SK-N-SH (cell line): ENCODE results near the gene THSD7B.

Source experiments
- CTCF ChIP-seq: fragments of 200-600 bp; sonication (generic); IDR thresholded peaks from 2 replicates; pipeline ENCODE4 v1.6.1; 2017; ENCODE audit warnings: antibody characterized with exemption, mild to moderate bottlenecking, moderate library complexity
- FOSL2 ChIP-seq: IDR thresholded peaks from 2 replicates; pipeline ENCODE4 v1.4.0; 2012; ENCODE audit warnings: low read depth, mild to moderate bottlenecking, moderate library complexity, borderline replicate concordance
- GABPA ChIP-seq: IDR thresholded peaks from 2 replicates; pipeline ENCODE4 v1.4.0; 2012; ENCODE audit warnings: low read depth, mild to moderate bottlenecking

GRCh38 chr2:137302957-137303356 is 537.6 kb downstream of the THSD7B start:
- no peak for TF ChIP-seq GABPA
- TF ChIP-seq FOSL2 = no peak
- TF ChIP-seq CTCF = no peak
